HG03108 (cell line): ENCODE data around the gene FGD4.

Experiments used
- ATAC-seq: cut with Tn5 transposase; IDR thresholded peaks from one replicate; pipeline ENCODE4 v1.9.1; 2021; ENCODE audit warnings: moderate library complexity; ENCODE audit not compliant: unreplicated experiment

The FGD4 gene

GRCh38 chr12:32603071-32603470, 203.7 kb downstream of the FGD4 start:
- ATAC-seq = no peak

- ATAC-seq = peak; percentile 79
Measured at GRCh38 chr12:32603858-32604257, 204.5 kb downstream of the FGD4 start.

- ATAC-seq = no peak
Measured at GRCh38 chr12:32604565-32604964, 205.2 kb downstream of the FGD4 start.

- ATAC-seq = no peak
Measured at GRCh38 chr12:32605326-32606095, 206.2 kb downstream of the FGD4 start.

GRCh38 chr12:32606443-32606842, 207.1 kb downstream of the FGD4 start:
- no peak for ATAC-seq

- no peak for ATAC-seq
Measured at GRCh38 chr12:32609966-32610365, 210.6 kb downstream of the FGD4 start.

- ATAC-seq = no peak
Measured at GRCh38 chr12:32611986-32612385, 212.6 kb downstream of the FGD4 start.

GRCh38 chr12:32612658-32613614, 213.6 kb downstream of the FGD4 start:
- no peak for ATAC-seq

- ATAC-seq = no peak
Measured at GRCh38 chr12:32615441-32615840, 216.1 kb downstream of the FGD4 start.

GRCh38 chr12:32617534-32617933, 218.2 kb downstream of the FGD4 start:
- no peak for ATAC-seq

- ATAC-seq = no peak
Measured at GRCh38 chr12:32618115-32618514, 218.8 kb downstream of the FGD4 start.

- no peak for ATAC-seq
Measured at GRCh38 chr12:32627976-32628375, 228.6 kb downstream of the FGD4 start.

- no peak for ATAC-seq
Measured at GRCh38 chr12:32641287-32641901, 242.0 kb downstream of the FGD4 start.

- ATAC-seq = no peak
Measured at GRCh38 chr12:32644431-32644830, 245.1 kb downstream of the FGD4 start.

GRCh38 chr12:32647275-32647674, 247.9 kb downstream of the FGD4 start:
- ATAC-seq = no peak

GRCh38 chr12:32650508-32650907, 251.2 kb downstream of the FGD4 start:
- no peak for ATAC-seq

- no peak for ATAC-seq
Measured at GRCh38 chr12:32651151-32651955, 252.0 kb downstream of the FGD4 start.

- no peak for ATAC-seq
Measured at GRCh38 chr12:32651956-32652210, 252.5 kb downstream of the FGD4 start.

GRCh38 chr12:32659908-32660440, 260.6 kb downstream of the FGD4 start:
- ATAC-seq = no peak

- ATAC-seq = no peak
Measured at GRCh38 chr12:32661706-32662105, 262.3 kb downstream of the FGD4 start.

- ATAC-seq = no peak
Measured at GRCh38 chr12:32662665-32663064, 263.3 kb downstream of the FGD4 start.
